ENCODE results near the gene NR3C1. TPM values are rescaled to one million over a fixed set of nuclear protein-coding genes. Genes with fewer than 3 reads are reported as not detected.

NR3C1 gene
- total RNA-seq, 2 donors from 2014 or later = 30.3 to 38.9 TPM

DNA sequence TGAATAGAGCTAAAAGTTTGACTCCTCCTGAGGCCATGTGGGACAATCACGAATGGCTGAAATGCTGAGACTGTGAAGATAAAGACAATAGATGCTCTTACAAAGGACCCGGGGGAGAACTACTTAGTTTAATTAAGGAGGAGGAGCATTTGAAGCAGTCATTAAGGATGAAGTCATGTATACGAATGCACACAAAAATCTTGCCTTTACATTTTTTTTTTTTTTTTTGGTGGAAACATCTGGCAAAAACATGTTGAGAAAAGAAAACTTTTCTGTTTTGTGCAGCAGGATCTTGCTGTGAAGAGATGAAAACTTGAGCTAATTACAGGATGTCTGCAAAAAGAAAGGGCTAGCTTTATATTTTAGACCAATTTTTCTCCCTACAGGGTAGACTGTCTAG lies 42.3 kb upstream of the NR3C1 start:
- no peak overlapping the region for H3K4me3 ChIP-seq
- TF ChIP-seq, protein P1, sequence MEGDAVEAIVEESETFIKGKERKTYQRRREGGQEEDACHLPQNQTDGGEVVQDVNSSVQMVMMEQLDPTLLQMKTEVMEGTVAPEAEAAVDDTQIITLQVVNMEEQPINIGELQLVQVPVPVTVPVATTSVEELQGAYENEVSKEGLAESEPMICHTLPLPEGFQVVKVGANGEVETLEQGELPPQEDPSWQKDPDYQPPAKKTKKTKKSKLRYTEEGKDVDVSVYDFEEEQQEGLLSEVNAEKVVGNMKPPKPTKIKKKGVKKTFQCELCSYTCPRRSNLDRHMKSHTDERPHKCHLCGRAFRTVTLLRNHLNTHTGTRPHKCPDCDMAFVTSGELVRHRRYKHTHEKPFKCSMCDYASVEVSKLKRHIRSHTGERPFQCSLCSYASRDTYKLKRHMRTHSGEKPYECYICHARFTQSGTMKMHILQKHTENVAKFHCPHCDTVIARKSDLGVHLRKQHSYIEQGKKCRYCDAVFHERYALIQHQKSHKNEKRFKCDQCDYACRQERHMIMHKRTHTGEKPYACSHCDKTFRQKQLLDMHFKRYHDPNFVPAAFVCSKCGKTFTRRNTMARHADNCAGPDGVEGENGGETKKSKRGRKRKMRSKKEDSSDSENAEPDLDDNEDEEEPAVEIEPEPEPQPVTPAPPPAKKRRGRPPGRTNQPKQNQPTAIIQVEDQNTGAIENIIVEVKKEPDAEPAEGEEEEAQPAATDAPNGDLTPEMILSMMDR (IDR thresholded peaks at IDR 0.05) = no peak
- no peaks in the 10 kb centered on the region for H3K27me3 ChIP-seq
- no peak for DNase-seq (ENCODE audit: low spot score)
- no peaks in the 10 kb centered on the region for H3K36me3 ChIP-seq
- no peaks in the 10 kb centered on the region for H3K9me3 ChIP-seq
- no peaks in the 10 kb centered on the region for H3K4me1 ChIP-seq
- H3K27ac ChIP-seq = no peak overlapping the region

DNA sequence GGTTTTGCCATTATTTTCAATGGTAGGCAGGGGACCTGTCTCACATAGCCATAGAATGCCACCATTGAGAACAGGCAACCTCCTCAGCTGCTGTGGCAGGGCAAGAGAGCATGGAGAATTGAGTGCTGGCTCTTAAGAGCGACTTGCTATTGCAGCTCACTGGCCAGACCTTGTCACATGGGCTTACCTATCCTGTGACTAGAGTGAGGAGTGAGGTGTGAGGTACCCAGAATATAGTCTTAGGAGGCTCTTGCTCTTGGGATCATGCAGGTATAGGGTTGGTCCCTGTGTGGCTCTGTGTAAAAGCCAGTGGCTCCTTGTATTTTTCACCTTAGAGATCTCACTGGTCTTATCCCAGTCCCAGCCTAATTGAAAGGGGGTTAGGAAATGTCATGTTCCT lies 39.8 kb upstream of the NR3C1 start:
- DNase-seq (ENCODE audit: low spot score) = no peak
- Histone ChIP-seq H3K27ac (no peak overlapping the region), H3K36me3 (no peaks in the 10 kb centered on the region), H3K4me3 (no peak overlapping the region), H3K27me3 (no peaks in the 10 kb centered on the region), H3K4me1 (no peaks in the 10 kb centered on the region), H3K9me3 (no peaks in the 10 kb centered on the region)
- TF ChIP-seq, protein P1 (IDR thresholded peaks at IDR 0.05) = no peak

DNA sequence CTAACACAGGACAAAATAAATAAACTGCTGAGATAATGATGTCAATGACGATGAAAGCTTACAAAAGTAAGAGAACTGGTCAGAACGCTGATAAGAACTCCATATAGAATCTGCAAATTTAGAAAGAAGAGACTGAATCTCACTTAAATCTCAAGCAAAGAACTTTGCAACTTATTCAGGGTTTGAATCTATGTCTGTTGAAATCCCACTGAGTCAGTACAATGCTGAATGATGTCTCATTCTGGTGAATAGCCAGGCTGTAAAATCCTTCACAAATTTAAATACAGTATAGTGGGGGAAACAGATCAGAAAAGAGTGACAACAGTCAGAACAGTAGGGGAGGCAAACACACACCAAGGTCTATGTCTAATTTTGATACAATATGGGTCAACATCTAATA lies 38.9 kb upstream of the NR3C1 start:
- no peak for DNase-seq (ENCODE audit: low spot score)
- TF ChIP-seq, protein P1 (IDR thresholded peaks at IDR 0.05) = no peak
- Histone ChIP-seq H3K27me3 (no peaks in the 10 kb centered on the region), H3K36me3 (no peaks in the 10 kb centered on the region), H3K9me3 (no peaks in the 10 kb centered on the region), H3K27ac (no peak overlapping the region), H3K4me1 (peaks cover 0 to 6% of the 10 kb centered on the region in 2 donors), H3K4me3 (no peak overlapping the region)

DNA sequence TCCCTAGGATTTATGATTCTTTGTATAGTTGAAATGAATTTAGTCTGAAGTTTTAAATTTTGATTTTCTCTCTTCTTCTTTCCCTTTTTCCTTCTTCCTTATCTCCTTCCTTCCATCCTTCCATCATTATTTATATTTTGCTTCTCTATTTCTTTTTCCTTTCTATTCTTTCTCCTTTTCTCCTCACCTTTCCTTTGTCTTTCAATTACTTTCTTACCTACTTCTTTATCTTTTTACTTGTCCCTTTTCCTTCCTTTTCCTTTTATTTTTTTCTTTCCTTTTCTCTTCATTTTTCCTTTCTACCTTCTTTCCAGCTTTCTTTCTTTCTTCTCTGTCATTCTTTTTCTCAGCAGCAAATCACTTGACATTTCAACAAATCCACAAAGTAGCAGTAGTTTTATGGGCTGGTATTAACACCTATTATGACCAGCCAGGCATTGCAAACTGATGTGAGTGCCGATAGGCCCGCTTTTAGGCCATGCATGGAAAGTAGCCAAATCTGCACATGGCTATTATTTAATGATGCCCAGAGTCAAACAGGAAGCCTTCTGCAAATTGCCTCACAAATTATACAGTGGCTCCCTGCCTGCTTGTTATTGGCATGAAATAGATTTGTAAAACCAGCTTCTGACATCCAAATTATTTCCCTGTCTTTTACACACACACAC lies 37.1 kb upstream of the NR3C1 start:
- Histone ChIP-seq H3K9me3 (no peaks in the 10 kb centered on the region), H3K27me3 (no peaks in the 10 kb centered on the region), H3K27ac (no peak overlapping the region), H3K4me3 (no peak overlapping the region), H3K36me3 (no peaks in the 10 kb centered on the region), H3K4me1 (peaks cover 0 to 11% of the 10 kb centered on the region in 2 donors)
- TF ChIP-seq, protein P1 (IDR thresholded peaks at IDR 0.05) = no peak
- DNase-seq (ENCODE audit: low spot score) = no peak

DNA sequence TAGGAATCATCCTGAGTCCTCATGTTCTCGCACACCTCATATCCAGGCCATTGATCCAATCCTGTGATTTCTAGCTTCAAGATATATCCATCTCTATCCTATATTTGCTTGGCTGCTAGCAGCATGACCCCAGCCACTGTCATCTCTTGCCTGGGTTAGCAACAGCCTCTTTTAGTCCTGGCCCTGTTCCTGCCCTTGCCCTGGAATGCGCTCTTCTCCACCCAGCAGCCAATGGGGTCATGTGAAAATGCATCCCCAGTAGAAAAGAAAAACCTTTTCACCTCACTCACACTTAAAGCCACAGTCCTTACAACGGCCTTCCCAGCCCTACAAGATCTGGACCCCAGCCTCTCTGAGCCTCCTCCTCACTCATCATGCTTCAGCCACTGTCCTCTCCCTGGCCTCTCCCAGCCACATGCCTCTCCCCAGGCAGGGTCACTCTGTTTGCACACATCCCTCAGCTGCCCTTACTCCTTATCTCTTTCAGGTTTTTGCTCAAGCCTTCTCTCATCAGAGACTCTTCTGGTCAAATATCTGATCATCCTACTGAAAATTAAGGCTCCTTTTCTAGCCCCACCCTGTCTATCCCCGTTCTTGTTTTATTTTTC lies 34.3 kb upstream of the NR3C1 start:
- TF ChIP-seq, protein P1 (IDR thresholded peaks at IDR 0.05) = no peak
- no peaks in the 10 kb centered on the region for H3K27me3 ChIP-seq
- peaks cover 0 to 11% of the 10 kb centered on the region in 2 donors for H3K4me1 ChIP-seq
- no peak overlapping the region for H3K4me3 ChIP-seq
- H3K9me3 ChIP-seq = no peaks in the 10 kb centered on the region
- no peak for DNase-seq (ENCODE audit: low spot score)
- no peaks in the 10 kb centered on the region for H3K36me3 ChIP-seq
- no peak overlapping the region for H3K27ac ChIP-seq
